GM20000 (cell line): ENCODE data around the gene HMMR.

Experiments used
- DNase-seq: peaks from one replicate; pipeline ENCODE4 v3.0.0; 2012; ENCODE audit warnings: low spot score
- TF ChIP-seq, protein P1 (sequence below): IDR thresholded peaks from 2 replicates; pipeline ENCODE4 v1.5.1; 2012; ENCODE audit warnings: mild to moderate bottlenecking, control low read depth; ENCODE audit errors: extremely low read depth, missing control alignments

The HMMR gene

DNA sequence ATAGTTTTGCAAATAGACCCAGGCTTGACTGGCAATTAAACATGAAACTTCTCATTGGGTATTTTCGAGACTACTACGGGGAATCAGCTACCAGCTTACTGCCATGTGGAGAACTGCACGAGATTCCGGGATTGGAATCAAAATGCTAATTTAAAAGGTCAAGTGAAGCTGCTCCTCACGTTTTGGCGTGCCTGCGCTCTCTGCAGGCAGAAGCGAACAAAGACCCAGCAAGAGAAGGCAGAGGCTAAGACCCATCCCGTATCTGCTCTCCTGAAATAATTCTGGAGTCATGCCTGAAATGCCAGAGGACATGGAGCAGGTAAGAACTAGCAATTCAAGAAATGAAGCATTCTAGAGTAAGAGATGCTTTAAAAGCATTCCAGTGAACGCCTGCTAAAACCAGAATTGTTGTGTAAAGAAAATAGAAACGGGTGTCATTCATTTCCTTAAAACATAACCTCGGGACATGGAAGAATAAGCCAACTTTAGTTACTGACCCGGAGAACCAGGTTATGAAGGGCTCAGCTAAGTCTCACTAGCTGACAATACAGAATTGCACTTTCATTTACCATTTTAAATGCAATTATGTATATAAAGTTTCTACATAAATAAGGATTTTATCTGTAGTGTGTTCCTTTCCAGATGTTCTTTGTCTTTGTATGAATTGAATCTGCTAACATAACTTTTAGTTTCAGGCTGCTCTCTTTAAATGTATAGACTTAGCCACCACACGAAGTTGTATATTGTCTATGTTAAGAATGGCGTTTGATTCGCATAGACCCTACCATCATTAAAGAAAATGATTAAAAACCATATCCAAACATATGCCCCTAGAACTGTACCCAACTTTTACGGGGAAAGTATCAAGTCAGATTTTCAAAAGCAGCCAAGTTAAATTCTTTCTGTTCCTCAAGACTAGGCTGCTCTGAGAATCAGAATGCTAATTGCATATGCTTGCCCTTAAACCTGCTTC is 43.0 kb downstream of the HMMR start:
- TF ChIP-seq, protein P1, sequence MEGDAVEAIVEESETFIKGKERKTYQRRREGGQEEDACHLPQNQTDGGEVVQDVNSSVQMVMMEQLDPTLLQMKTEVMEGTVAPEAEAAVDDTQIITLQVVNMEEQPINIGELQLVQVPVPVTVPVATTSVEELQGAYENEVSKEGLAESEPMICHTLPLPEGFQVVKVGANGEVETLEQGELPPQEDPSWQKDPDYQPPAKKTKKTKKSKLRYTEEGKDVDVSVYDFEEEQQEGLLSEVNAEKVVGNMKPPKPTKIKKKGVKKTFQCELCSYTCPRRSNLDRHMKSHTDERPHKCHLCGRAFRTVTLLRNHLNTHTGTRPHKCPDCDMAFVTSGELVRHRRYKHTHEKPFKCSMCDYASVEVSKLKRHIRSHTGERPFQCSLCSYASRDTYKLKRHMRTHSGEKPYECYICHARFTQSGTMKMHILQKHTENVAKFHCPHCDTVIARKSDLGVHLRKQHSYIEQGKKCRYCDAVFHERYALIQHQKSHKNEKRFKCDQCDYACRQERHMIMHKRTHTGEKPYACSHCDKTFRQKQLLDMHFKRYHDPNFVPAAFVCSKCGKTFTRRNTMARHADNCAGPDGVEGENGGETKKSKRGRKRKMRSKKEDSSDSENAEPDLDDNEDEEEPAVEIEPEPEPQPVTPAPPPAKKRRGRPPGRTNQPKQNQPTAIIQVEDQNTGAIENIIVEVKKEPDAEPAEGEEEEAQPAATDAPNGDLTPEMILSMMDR: peak; percentile 42
- DNase-seq: peak; percentile 44

DNA sequence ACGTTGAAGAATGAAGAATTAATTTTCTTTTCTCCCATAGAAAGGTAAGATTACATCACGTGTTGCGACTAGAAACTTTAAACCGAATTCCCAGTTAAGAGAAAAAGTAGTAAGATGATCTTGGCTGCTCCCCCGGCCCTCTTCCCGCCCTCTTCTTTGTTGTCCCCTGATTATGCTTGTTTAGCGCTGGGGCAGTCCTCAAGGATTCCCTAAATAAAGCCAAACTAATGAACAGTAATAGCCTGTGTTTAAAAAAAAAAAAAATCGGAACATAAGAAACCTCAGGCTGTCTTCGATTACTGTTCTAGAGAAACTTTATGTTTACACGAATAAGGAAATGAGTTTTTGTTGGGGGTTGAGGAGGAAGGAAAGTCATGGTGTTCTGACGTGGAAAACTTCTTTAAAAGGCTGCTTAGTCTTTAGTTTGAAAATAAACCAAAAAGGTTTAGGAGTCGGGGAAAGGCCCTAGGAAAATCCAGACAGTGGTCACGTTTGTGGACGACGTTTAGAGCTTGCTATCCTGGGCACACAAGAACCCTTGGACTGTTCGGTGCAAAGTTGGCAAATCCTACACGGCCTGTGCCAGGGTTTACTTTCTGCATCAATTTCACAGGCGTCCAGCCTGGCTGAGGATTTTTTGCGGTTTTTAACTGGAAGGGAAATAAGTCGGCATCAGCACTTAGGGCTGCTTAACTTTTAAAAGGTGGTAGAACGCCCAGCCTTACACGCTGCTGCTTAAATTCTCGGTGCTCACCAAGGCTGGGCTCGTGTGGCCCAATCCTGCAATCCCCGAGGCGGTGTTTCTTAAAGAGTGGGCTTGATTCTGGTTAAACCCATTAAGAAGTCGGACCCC is 43.9 kb downstream of the HMMR start:
- no peak for DNase-seq
- TF ChIP-seq, protein P1: no peak

DNA sequence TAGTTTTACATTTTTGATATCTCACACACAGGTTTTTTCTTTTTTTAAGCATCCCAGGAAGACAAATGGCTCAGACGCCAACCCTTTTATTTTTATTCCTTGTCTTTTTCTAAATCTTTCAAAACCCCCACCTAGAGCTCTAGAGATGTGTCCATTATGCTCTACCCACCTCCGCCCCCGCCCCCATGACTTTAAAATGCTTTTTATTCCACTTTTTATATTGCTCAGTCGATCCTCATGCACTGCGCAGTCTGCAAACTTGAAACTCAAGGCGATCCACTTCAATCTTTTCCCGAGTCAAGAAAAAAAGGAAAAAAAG is 44.6 kb downstream of the HMMR start:
- TF ChIP-seq, protein P1: no peak
- DNase-seq: peak; percentile 23

DNA sequence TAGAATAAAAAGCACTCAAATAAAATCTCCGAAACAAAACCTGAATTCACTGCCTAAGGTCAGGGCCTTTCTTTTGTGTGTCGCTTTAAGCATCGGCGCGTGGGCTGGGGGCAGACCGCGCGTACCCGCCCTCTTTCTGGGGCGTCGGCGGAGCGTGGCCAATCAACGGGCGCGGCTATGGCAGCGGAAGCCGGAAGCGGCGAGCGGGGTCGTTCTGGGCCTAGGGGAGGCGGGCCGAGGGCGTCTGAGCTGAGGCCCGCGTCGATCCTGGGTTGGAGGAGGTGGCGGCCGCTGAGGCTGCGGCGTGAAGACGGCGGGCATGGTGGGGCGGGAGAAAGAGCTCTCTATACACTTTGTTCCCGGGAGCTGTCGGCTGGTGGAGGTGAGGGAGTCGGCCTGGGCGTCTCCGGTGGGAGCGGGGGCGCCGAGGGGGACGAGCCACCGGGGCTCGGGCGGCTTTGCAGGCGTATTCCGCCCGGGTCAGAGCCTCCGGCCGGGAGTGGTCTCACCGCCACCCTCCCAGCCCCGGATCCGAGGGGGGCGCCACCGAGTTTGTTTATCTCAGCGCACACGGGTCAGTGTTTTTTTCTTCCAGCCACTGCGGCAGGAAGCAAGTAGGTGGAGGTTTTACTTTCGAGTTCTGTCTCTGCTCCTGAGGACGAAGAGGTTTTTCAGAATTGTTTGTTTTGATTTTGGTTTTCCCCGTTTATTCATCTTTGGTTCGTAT is 45.1 kb downstream of the HMMR start, which contains the start of gene MAT2B:
MAT2B (plus strand) TSS at position 252 of the 727 bp plus-strand sequence; CDS start at position 320, 68 bp downstream.
- peak; percentile 91 for DNase-seq
- TF ChIP-seq, protein P1: peak; percentile 34

DNA sequence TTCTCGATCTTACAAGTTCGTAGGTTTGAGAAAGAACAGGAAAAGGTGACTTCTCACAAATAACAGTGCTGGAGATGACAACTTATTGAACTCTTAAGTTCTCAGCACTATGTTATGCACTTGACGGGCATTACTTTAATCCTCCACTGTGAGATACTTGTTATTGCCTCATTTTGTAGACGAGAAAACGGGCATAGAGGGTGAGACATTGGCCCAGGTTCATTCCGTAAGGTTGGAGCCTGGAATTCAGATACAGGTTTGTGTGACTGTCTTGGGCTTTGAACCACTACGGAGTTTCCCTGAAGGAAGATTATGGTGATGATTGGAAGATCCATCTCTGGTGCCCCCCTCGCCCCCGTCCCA is 45.6 kb downstream of the HMMR start:
- DNase-seq: no peak
- TF ChIP-seq, protein P1: no peak

DNA sequence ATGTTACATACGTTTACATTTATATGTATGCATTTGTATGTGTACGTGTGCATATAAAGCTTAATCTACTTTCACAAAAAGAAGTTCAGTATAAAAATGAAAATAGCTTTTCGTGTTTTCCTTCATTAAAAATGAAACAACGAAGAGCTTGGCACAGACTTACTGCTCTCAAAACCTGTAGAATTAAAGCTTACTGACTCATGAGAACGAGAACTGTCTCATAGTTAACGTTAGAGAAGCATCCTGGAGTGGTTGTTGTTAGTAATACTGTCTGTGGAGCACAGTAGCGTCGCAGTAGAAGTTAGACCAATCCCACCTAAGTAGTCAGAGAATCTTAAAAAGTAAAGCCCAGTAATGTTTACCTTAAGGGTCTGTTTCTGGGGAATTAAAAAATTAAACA is 46.3 kb downstream of the HMMR start:
- no peak for DNase-seq
- TF ChIP-seq, protein P1: no peak
